Mammary epithelial cell (primary cell): ENCODE results near the gene DTYMK.

ENCODE experiments used
- CTCF ChIP-seq, 2 donors: IDR thresholded peaks in 1 of 2; conservative IDR thresholded peaks in 1 of 2; 2 replicates each; pipeline ENCODE4 v1.5.1; 2011 to 2012; ENCODE audit warnings: inconsistent platforms in 2 of 2, low read length in 2 of 2, mild to moderate bottlenecking in 2 of 2, control low read depth in 1 of 2, low read depth in 1 of 2; ENCODE audit not compliant: insufficient read depth in 1 of 2; ENCODE audit errors: extremely low read depth in 1 of 2
- EZH2 ChIP-seq: IDR thresholded peaks from 2 replicates; pipeline ENCODE4 v1.6.1; 2012; ENCODE audit warnings: low read length, inconsistent platforms, borderline replicate concordance

DNA sequence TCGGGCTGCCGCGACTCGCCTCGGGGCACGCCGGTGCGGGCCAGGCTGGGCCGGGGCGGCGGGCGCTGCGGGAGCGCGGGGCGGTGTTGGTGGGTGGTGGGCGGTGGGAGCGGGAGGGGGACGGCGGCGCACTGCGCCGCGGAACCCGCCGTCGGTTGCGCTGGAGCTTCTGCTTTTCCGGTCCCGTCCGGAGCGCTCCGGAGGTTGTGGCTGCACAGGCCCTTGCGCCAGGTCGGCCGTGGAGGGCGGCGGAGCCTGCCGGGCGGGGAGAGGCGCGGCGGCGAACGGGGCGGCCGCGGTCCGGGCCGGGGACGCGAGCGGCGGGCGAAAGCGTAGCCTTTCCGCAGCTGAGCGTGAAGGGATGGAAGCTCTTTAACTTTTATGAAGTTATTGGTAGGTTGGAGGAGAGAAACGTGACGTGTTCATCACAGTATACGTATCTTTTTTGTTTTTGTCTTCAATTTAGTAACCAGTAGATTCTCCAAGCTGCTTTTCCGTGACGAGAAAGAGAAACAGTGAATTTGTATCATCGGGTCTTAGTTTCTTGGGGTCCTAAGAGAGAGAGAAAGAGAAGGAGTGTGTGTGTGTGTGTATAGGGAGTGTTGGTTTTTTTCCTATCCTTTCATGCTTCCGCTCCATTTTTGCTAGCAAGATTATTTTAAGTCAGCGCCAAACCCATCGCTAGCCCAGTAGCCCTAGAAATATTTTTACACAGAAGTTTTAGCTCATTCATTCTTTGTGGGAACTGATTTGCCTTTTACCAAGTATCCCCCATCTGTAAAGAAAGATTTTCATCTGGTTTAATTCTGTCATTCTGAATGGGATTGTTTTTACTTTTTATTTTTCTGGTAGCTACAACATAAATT lies 48.6 kb downstream of the DTYMK start:
- TF ChIP-seq CTCF (conservative IDR thresholded peaks at IDR 0.05 in 1 of 2, IDR thresholded peaks at IDR 0.05 in 1 of 2; ENCODE audit: extremely low read depth in 1 of 2, insufficient read depth in 1 of 2, low read depth in 1 of 2, low read length in 2 of 2) (no peak), EZH2 (no peak)
